Measurements from ENCODE around the gene CCDC112.

- TF ChIP-seq PBX3 (IDR thresholded peaks at IDR 0.05) (no peak), RAD21 (conservative IDR thresholded peaks at IDR 0.05 in 1 of 2, IDR thresholded peaks at IDR 0.05 in 1 of 2) (no peak), CTCF (IDR thresholded peaks at IDR 0.05) (no peak), MAX (IDR thresholded peaks at IDR 0.05) (no peak), HDAC2 (IDR thresholded peaks at IDR 0.05) (no peak), ZFP36 (IDR thresholded peaks at IDR 0.05; ENCODE audit: borderline replicate concordance, partially characterized antibody) (no peak), CEBPB (IDR thresholded peaks at IDR 0.05) (no peak)
These were observed 45.3 kb upstream of the CCDC112 start for GRCh38 chr5:115341745-115342144.

Data from A549 (cell line).